Measurements from ENCODE around the gene UBR3.
"Not testable (repeated sequence)": the region's sequence is repeated elsewhere in the genome, so short reads cannot be mapped to it uniquely, and the experiment has no call there.

UBR3 gene

DNA sequence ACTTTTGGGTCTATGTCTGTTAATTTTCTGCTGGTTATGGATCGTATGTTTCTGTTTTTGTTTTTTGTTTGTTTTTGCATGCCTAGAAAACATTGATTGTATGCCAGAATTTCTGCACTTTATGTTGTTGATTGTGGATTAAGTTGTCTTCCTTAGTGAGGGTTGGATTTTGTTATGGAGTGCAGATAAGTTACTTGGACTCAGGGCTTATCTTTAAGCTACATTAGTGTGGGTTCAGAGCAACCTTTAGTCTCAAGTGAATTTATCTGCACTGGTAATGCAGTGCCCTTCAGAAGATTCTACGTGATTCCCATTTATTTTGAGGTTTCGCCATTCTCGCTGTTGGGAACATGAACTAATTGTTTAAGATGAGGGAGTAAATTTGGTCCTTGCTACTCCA, 32.9 kb downstream of the UBR3 start:
- peaks cover 13% of the 10 kb centered on the region for H3K4me1 Mint-ChIP-seq
- no peaks in the 10 kb centered on the region for H3K27me3 Mint-ChIP-seq (ENCODE audit: low read depth)
- no peak overlapping the region for H3K4me3 Mint-ChIP-seq
- H3K27ac Mint-ChIP-seq = no peak overlapping the region
- H3K9me3 Mint-ChIP-seq = peaks cover 8% of the 10 kb centered on the region
- peaks cover 49% of the 10 kb centered on the region for H3K36me3 Mint-ChIP-seq (ENCODE audit: low read depth)
- no peak for TF ChIP-seq CTCF (IDR thresholded peaks at IDR 0.05; ENCODE audit: unreplicated experiment in 3 of 3)

DNA sequence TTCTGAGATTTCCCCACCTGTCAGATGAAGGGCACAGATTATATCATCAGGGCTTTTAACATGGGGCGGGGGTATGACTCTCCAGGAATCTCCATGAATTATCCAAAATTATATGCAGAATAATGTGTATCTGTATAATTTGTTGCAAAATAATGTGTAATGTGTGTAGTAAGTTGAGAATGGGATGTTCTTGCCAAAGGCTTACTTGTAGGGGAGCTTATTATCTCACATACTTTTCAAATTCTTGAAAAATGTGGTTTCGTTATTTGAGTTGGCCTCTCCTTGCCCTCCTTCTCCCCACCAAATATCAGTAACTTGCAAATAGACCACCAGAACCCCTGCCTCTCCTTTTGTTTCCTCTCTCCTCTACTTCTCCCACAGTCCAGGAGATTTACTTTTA, 35.6 kb downstream of the UBR3 start:
- Mint-ChIP-seq H3K36me3 (ENCODE audit: low read depth) (peaks cover 48% of the 10 kb centered on the region), H3K27ac (peak overlapping the region in 1 of 3 experiments; percentile 18), H3K9me3 (peaks cover 8% of the 10 kb centered on the region), H3K4me3 (no peak overlapping the region), H3K4me1 (peaks cover 18% of the 10 kb centered on the region), H3K27me3 (ENCODE audit: low read depth) (no peaks in the 10 kb centered on the region)
- no peak for TF ChIP-seq CTCF (IDR thresholded peaks at IDR 0.05; ENCODE audit: unreplicated experiment in 3 of 3)

GRCh38 chr2:169865492-169865891, 38.2 kb downstream of the UBR3 start:
- H3K4me3 Mint-ChIP-seq = no peak overlapping the region
- H3K27me3 Mint-ChIP-seq (ENCODE audit: low read depth) = no peaks in the 10 kb centered on the region
- peaks cover 4% of the 10 kb centered on the region for H3K9me3 Mint-ChIP-seq
- no peak overlapping the region for H3K27ac Mint-ChIP-seq
- peaks cover 28% of the 10 kb centered on the region for H3K36me3 Mint-ChIP-seq (ENCODE audit: low read depth)
- TF ChIP-seq CTCF (IDR thresholded peaks at IDR 0.05; ENCODE audit: unreplicated experiment in 3 of 3) = no peak
- H3K4me1 Mint-ChIP-seq = peaks cover 18% of the 10 kb centered on the region

- H3K4me1 Mint-ChIP-seq = peaks cover 18% of the 10 kb centered on the region
- H3K27me3 Mint-ChIP-seq (ENCODE audit: low read depth); H3K9me3 Mint-ChIP-seq: not testable (repeated sequence)
These were observed 39.0 kb downstream of the UBR3 start for GRCh38 chr2:169866230-169866629.

DNA sequence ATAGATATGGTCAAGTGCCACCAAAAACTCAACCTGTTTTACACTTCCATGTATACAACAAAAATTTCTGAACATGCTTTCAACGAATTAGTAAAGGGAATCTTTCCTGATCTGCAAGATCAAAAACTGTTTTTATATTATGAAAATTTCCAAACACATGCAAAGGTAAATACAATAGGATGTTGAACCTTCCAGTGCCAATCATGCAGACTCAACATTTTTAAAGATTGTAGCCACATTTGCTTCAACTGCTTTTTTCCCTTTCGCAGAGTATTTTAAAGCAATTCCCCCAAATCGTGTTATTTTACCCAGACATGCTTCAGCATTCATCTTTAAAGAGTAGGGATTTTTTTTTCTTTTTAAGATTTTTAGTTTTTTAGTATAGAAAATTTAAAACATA, 40.3 kb downstream of the UBR3 start:
- H3K36me3 Mint-ChIP-seq (ENCODE audit: low read depth) = peaks cover 16% of the 10 kb centered on the region

More at GRCh38 chr2:169866230-169866629, 39.0 kb downstream of the UBR3 start:
- not testable (repeated sequence) for H3K4me3 Mint-ChIP-seq, H3K27ac Mint-ChIP-seq
- peaks cover 21% of the 10 kb centered on the region for H3K36me3 Mint-ChIP-seq (ENCODE audit: low read depth)

GRCh38 chr2:169868951-169869350, 41.7 kb downstream of the UBR3 start:
- H3K36me3 Mint-ChIP-seq (ENCODE audit: low read depth) = peaks cover 6% of the 10 kb centered on the region
- no peaks in the 10 kb centered on the region for H3K27me3 Mint-ChIP-seq (ENCODE audit: low read depth)
- H3K9me3 Mint-ChIP-seq = no peaks in the 10 kb centered on the region
- peaks cover 6% of the 10 kb centered on the region for H3K4me1 Mint-ChIP-seq
- no peak overlapping the region for H3K4me3 Mint-ChIP-seq
- no peak for TF ChIP-seq CTCF (IDR thresholded peaks at IDR 0.05; ENCODE audit: unreplicated experiment in 3 of 3)
- no peak overlapping the region for H3K27ac Mint-ChIP-seq

More for the DNA sequence above, 40.3 kb downstream of the UBR3 start:
- TF ChIP-seq CTCF (IDR thresholded peaks at IDR 0.05; ENCODE audit: unreplicated experiment in 3 of 3) = no peak
- H3K27me3 Mint-ChIP-seq (ENCODE audit: low read depth) = no peaks in the 10 kb centered on the region
- H3K27ac Mint-ChIP-seq = no peak overlapping the region
- no peak overlapping the region for H3K4me3 Mint-ChIP-seq
- H3K4me1 Mint-ChIP-seq = peaks cover 18% of the 10 kb centered on the region
- no peaks in the 10 kb centered on the region for H3K9me3 Mint-ChIP-seq

- H3K36me3 Mint-ChIP-seq (ENCODE audit: low read depth) = peaks cover 13% of the 10 kb centered on the region
- H3K4me1 Mint-ChIP-seq; H3K4me3 Mint-ChIP-seq; H3K27ac Mint-ChIP-seq; H3K27me3 Mint-ChIP-seq (ENCODE audit: low read depth); H3K9me3 Mint-ChIP-seq: not testable (repeated sequence)
These were observed 44.1 kb downstream of the UBR3 start for GRCh38 chr2:169871369-169871768.
